ENCODE measurements around the gene SHISAL1. TPM values are rescaled to one million over a fixed set of nuclear protein-coding genes. Genes with fewer than 3 reads are reported as not detected.

Gene SHISAL1
- 25.7 TPM for total RNA-seq

GRCh38 chr22:44312766-44313165, at the start of gene SHISAL1:
TSS of gene SHISAL1 (minus strand) at chr22:44312951. CDS start at chr22:44300945, 12,006 bp downstream.

Other genes with a start within 250 kb of the SHISAL1 start
- 1.9 TPM for gene PARVG, start 132.0 kb downstream of the SHISAL1 start, total RNA-seq
- gene RTL6, start 185.3 kb upstream of the SHISAL1 start, total RNA-seq = 74.8 TPM